Epidermal melanocyte (primary cell): ENCODE measurements around the gene HTT.

Source experiments
- DNase-seq: peaks from one replicate; pipeline ENCODE4 v3.0.0; 2011; ENCODE audit warnings: low spot score; ENCODE audit not compliant: insufficient read length

HTT gene

DNA sequence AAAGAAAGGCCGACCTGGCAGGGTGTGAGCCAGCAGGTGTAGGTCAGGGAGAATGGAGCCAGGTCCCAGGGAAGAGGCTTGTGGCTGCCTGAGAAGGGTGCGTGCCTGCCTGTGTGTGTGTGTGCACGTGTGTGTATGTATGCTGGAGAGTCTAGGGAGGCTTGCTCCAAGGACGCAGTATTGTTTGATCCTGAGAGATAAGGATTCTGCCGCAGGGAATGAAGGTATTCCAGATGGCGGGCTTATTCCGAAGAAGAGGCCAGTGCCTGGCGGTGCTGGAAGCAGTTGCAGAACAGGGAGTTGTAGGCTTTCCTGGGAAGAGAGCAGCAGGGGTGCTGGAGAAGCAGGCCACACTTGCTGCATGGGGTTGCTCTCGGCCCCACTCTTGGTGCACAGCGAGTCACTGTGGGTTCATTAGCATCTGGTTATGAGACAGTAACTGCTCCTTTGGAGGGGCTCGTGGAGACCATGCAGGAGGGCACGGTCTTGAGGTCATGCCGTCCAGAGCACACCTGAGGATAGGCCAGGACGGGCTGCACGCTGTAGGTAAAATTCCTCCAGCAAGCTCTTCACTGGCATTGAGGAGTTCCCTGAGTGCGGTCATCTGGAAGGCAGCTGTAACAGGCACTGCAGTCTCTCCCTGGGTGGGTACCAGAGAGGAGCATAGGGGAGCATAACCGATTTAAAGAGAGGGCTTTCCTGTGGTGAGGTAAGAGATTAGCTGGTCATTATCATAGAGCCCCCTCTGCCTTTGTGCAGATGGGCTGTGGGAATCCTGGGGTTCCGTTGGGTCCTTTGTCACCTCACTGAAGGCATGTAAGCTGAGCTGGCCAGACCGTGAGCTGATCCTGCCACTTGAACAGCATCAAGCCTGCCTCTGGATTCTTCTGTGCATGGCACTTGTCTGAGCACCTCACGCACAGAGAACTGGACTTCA is 144.6 kb downstream of the HTT start:
- DNase-seq = no peak

DNA sequence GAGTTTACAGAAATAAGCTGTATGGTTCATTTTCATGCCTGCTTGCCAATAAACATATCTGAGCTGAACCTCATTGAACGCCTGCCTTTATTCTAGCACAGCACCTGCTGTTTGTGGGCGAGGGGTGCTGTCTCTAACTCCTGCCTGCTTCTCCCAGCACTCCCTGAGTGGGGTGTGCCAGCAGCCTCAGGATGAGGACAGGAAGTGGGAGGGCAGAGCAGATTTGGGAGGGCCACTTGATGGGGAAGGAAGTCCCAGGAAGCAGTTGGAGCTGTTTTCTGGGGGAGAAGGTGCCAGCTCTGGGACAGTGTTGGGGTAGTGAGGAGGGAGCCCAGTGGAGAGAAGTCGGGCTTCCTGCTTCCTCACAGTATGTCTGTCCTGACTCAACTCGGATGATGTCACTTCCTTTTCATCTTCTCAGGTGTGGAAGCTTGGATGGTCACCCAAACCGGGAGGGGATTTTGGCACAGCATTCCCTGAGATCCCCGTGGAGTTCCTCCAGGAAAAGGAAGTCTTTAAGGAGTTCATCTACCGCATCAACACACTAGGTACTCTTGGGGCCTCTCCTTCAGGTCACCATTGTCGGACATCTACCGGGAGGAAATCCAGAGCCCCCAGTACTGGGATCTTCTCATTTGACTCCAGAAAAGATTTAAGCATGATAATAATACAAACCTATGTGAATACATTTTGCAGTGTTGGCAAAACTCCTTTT is 145.4 kb downstream of the HTT start:
- DNase-seq = no peak

DNA sequence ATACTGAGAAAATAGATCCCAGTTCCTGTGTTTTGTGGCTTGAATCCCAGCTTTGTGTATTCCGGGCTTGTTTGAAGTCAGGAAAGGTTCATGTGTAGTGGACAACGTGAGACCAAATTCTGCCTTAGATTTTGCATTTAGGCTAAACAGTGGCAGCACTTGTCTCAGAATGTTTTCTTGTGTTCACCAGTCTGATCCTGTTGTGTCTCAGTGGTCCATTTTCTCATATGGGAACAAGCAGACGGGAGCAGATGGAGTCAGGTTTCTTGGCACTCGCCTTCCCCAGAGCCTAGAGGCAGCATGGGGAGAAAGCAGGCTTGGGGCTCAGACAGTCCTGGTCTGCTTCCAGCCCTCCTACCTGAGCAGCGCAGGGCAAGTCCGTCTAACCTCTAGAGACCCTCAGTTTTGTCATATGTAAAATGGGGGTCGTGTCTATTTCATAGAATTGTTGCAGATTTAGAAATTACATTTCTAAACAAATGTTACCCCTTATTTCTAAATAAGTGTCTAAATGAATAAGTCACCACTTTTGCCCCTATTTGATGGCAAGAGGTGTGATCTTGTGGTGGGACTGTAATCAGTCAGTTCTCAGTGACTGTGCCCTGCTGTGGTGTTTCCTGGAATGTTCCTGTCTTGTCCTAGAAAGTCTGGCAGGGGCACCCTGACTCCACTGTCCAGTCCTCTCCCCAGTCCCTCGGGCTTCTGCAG is 146.1 kb downstream of the HTT start:
- DNase-seq = no peak

GRCh38 chr4:3221184-3221494 is 146.7 kb downstream of the HTT start:
- DNase-seq = no peak

DNA sequence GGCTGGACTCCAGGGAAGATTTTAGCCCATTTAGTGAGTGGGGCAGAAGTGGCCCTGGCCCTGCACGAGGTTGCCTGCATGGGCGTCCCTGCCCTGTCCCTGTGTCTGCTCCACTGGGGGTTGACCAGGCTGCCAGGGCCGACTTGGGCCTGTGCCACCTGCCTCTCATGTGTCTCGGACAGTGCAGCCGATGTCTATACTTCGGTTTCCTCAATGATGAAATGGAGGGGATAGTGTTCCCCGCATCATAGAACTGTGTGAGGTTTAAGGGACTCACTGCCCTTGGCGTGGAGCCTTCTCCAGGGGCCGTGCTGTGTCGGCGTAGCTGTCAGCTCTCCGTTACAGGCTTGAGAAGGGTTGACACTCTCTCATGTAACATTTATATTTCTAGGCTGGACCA is 147.5 kb downstream of the HTT start:
- no peak for DNase-seq

DNA sequence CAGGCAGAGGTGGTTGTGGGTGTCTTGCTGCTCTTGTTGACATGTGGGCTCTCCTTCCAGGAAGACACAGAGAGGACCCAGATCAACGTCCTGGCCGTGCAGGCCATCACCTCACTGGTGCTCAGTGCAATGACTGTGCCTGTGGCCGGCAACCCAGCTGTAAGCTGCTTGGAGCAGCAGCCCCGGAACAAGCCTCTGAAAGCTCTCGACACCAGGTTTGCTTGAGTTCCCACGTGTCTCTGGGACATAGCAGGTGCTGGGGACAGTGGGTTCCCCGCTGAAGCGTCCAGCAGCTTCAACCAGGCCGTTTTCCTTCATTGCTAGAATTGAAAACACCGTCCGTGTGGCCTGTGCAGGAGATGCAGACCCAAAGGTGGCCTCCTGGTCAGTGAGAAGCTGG is 148.9 kb downstream of the HTT start:
- DNase-seq = no peak

DNA sequence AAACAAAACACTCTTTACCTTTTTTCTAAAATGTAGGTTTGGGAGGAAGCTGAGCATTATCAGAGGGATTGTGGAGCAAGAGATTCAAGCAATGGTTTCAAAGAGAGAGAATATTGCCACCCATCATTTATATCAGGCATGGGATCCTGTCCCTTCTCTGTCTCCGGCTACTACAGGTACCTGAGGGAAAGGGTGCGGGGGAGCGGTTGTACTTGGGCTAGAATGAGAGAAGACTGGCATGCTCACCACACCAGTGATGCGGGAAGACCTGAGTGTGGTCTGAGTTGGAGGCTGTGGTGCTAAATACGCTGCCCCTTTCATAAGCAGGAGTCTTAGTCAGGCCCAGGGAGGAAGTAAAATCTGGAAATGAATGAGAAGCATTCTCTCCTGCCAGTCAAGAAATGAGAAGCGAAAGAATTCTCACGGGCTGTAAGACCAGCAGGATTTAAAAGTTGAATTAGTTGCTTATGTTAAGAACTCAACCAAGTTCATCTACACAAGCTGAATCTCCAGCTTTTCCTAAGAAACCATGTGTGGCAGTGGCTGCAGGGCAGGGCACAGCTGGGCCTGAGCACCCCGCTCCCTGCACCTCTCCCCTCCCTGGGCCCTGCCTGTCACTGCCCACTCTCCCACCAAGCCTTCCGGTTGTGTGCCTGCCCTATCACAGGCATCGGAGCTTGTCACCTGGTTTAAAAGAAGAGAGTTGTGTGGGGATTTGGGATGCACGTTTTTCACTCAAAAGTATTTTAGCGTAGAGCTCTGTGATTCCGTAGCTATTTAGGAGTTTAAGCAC is 149.7 kb downstream of the HTT start:
- no peak for DNase-seq

DNA sequence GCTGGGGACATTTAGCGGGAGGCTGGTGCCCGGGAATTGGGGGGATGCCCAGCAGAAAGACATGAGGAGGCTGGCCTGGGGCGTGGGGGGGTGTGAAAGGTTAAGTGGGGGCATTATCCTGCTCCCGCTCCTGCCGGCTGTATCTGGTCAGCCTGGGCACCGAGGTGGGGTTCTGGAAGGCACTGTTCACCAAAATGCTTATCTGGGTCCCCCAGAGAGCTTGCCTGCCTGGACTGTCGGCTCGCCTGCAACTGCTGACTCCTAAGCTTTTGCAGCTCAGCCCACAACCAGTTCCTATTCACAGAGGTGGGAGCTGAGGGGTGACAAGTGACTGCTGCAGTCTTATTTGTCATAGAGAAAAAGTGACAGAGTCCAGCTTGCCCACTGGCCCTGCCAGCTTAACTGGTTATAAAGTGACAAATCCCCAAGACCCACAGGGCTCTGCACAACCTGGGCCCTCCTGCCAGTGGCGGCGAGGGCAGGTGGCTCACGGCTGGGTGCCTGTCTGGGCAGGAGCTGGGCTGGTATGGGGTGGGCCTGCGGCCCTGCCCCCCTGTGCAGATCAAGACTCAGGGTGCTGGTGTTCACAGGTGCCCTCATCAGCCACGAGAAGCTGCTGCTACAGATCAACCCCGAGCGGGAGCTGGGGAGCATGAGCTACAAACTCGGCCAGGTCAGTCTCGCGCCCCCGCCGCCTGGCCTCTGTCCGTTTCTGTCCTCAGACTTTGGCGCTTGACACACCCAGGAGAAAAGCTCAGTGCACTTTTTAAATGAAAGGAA is 150.8 kb downstream of the HTT start:
- no peak for DNase-seq

GRCh38 chr4:3225936-3226335 is 151.5 kb downstream of the HTT start:
- no peak for DNase-seq

- no peak for DNase-seq
Measured at GRCh38 chr4:3226467-3226866, 152.0 kb downstream of the HTT start.

GRCh38 chr4:3226944-3227343 is 152.5 kb downstream of the HTT start:
- DNase-seq = no peak

DNA sequence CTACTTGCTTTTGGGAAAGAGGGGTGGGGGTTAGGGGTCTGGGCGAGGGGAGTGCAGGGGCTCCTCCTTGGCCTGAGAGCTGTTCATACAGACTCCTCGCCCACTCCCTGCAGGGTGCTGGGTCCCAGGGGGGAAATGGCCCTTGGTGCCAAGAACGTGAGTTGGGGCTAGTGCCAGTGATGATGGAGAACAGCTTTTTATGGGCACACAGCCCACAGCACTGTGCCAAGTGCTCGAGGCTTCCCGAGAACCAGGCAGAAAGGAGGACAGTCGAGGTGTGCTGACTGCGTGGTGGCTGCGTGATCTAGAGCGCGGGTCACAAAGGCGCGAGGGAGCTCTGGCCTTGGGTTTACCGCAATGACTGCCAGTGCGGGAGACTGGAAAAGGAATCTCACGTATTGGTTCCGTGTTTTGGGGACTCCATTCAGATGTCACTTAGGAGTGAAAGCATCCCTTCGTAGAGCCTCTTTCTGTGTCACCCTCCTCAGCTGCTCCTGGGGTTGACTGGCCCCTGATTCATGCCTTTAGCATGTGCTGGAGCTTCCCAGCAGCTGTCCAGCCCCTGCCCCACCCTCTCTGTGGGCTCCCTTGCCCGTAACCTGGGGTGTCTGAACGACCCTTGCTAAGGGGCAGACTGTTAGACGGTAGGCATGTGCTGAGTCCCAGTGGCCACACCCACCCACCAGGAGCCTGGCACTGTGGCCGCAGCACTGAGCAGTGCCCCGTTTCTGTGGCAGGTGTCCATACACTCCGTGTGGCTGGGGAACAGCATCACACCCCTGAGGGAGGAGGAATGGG is 153.6 kb downstream of the HTT start:
- no peak for DNase-seq

DNA sequence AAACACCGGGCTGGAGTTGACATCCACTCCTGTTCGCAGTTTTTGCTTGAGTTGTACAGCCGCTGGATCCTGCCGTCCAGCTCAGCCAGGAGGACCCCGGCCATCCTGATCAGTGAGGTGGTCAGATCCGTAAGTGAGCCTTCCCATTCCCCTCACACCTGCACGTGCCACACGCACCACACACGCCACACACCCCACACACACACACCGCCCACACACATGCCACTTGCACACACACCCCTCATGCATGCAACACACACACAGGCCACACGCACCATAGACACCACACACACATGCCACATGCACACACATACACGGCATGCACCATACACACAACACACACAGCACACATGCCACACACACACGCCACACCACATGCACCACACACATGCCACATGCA is 154.4 kb downstream of the HTT start:
- no peak for DNase-seq

- no peak for DNase-seq
Measured at GRCh38 chr4:3229328-3229727, 154.8 kb downstream of the HTT start.

DNA sequence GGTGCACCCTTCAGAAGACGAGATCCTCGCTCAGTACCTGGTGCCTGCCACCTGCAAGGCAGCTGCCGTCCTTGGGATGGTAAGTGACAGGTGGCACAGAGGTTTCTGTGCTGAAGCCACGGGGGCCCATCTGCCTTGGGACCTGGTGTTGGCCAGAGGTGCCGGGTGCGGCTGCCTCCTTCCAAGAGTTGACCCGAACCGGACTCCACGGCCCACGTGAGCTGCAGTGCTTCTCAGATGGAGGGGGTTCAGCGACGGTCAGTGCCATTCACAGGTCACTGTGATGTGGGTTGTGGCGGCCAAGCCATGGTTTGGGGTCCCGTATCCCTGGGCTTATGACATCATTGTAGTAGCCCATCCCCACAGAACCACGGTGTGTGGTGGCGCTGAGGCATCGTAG is 155.5 kb downstream of the HTT start:
- no peak for DNase-seq

- no peak for DNase-seq
Measured at GRCh38 chr4:3231471-3231870, 157.0 kb downstream of the HTT start.

DNA sequence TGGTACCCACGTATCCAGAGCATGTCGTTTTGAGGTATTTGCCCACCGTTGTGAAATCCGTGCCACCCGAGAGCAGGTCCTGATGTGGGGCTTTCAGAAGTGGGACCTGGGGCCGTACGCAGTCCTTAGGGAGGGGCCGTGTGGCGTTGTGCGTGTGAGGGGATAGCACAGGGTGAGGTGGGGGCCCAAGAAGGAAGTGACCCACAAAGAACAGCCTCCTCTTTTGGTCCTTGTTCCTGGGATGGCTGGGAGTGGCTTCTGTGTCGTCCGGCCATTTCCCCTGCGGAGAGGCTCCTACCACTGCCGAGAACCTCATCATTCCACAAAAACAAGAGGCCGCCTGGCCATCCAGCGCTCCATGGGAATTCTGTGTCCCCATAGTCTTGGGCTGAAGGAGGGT is 157.5 kb downstream of the HTT start:
- no peak for DNase-seq

DNA sequence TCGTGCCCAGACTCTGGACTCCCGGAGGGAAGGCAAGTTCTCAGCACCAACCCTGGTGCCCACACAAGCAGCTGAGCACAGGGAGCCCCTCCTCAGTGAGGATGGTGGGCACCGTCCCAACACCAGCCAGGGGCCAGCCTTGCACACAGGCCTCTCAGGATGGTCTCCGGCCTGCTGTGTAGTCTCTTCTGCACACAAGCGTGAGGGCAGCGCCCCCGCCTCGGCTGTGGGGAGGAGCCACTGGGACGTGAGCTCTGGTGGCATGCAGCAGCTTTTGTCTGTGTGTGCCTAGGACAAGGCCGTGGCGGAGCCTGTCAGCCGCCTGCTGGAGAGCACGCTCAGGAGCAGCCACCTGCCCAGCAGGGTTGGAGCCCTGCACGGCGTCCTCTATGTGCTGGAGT is 158.4 kb downstream of the HTT start:
- no peak for DNase-seq

DNA sequence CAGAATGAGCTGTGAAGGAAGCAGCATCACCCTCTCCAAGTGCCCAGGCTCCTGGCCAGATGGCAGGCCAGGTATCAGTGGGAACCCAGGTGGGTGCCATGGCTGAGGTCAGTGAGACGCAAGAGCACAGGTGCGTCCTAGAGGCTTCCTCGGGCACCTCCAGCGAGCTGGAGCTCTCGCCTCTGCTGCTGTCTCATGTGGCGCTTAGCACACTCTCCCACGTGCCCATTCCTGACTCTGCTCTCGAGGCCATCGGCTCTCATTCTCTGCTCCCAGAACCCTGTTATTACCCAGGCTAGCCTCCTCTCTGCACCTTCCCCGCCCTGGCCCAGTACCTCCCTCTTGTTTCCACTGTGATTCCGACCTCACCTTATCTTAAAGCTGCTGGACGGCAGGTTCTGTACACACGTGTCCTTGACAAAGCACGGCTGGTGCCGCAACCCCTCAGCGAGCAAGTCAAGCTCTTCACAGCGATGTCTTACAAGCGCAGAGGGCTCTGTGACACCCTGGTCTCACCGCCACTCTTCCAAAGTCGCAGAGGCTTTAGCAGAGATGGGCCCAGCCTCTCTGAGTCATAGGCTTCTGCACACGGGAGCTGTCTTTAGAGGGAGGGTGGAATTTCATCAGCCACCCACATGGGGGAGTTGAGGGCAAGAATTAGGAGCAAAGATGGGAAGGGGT is 159.1 kb downstream of the HTT start:
- no peak for DNase-seq
